HG02970 (cell line): ENCODE measurements around the gene TNS2.

Experiments used
- ATAC-seq: cut with Tn5 transposase; IDR thresholded peaks from one replicate; pipeline ENCODE4 v1.9.1; 2021; ENCODE audit warnings: mild to moderate bottlenecking, moderate library complexity, moderate number of reproducible peaks; ENCODE audit not compliant: unreplicated experiment, low FRiP score

Gene TNS2

DNA sequence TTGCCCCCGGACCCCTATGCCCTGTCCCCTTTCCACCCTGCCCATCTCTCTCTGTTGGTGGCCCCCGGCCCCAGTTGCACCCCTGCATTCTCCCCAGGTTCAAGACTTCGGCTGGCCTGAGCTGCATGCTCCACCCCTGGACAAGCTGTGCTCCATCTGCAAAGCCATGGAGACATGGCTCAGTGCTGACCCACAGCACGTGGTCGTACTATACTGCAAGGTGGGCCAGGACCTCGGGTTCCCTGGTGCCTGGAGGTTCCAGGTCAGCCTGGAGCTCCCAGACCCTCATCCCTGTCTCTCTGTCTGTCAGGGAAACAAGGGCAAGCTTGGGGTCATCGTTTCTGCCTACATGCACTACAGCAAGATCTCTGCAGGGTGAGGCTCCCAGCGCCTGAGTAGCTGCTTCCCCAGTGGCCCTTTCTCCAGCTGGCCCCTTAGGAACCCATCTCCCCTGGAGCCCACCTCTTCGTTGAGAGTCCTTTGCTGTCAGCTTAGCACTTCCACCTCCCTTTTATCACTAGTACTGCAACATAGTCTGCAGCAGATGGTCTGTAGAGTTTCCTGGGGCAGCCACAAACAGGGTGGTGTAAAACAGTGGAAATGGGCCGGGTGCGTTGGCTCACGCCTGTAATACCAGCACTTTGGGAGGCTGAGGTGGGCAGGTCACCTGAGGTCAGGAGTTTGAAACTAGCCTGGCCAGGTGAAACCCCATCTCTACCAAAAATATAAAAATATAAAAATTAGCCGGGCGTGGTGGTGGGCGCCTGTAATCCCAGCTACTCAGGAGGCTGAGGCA is 5.8 kb downstream of the TNS2 start:
- no peak for ATAC-seq

DNA sequence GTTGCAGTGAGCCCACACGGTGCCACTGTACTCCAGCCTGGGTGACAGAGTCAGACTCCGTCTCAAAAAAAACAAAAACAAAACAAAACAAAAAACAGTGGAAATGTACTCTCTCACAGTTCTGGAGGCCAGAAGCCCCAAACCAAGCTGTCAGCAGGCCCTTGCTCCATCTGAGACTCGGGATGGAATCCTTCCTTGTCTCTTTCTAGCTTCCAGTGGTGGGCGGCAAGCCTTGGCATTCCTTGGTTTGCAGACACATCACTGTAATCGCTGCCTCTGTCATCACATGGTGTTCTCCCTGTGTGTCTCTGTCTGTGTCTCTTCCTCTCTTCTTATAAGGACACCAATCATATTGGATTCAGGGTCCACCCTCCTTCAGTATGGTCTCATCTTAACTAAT is 6.4 kb downstream of the TNS2 start:
- no peak for ATAC-seq

- ATAC-seq = no peak
Observed at GRCh38 chr12:53056901-53057300, 7.0 kb downstream of the TNS2 start.

DNA sequence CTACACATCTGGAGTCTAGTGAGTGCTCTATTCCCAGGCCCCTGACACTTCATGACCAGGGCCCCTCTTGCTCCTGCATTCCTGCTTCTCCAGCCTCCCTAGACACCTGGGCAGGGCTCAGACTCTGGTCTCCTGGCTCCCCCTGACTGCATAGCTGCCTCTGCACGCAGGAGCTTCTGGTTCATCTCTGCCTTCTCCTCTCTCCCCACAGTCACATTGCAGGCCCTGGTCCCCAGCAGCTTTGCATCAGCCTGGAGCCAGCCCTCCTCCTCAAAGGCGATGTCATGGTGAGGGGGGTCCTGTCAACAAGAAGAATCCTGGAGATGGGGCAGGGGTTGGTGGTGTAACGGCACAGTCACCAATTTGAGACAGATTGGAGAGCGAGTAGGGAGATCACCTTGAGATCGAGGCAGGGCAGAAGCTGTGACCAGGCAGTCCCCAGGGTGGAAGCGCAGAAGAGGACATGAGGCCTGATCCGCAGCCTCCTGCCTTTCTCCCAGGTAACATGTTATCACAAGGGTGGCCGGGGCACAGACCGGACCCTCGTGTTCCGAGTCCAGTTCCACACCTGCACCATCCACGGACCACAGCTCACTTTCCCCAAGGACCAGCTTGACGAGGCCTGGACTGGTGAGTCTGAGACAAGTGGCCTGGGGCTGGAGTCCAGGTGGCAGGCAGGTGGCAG is 8.1 kb downstream of the TNS2 start:
- no peak for ATAC-seq

GRCh38 chr12:53058674-53059433 is 9.0 kb downstream of the TNS2 start:
- no peak for ATAC-seq

DNA sequence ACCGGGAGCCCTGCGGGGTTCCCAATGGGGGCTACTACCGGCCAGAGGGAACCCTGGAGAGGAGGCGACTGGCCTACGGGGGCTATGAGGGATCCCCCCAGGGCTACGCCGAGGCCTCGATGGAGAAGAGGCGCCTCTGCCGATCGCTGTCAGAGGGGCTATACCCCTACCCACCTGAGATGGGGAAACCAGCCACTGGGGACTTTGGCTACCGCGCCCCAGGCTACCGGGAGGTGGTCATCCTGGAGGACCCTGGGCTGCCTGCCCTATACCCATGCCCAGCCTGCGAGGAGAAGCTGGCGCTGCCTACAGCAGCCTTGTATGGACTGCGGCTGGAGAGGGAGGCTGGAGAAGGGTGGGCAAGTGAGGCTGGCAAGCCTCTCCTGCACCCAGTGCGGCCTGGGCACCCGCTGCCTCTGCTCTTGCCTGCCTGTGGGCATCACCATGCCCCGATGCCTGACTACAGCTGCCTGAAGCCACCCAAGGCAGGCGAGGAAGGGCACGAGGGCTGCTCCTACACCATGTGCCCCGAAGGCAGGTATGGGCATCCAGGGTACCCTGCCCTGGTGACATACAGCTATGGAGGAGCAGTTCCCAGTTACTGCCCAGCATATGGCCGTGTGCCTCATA is 9.7 kb downstream of the TNS2 start:
- no peak for ATAC-seq

GRCh38 chr12:53060064-53060720 is 10.3 kb downstream of the TNS2 start:
- no peak for ATAC-seq

DNA sequence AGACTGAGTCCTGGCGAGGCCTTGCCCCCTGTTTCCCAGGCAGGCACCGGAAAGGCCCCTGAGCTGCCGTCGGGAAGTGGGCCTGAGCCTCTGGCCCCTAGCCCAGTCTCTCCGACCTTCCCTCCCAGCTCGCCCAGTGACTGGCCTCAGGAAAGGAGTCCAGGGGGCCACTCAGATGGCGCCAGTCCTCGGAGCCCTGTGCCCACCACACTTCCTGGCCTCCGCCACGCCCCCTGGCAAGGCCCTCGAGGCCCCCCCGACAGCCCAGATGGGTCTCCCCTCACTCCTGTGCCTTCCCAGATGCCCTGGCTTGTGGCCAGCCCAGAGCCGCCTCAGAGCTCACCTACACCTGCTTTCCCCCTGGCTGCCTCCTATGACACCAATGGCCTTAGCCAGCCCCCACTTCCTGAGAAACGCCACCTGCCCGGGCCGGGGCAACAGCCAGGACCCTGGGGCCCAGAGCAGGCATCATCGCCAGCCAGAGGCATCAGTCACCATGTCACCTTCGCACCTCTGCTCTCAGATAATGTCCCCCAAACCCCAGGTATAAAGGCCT is 10.9 kb downstream of the TNS2 start:
- no peak for ATAC-seq

GRCh38 chr12:53061404-53062010 is 11.6 kb downstream of the TNS2 start:
- no peak for ATAC-seq

- no peak for ATAC-seq
Observed at GRCh38 chr12:53062011-53062961, 12.4 kb downstream of the TNS2 start.

GRCh38 chr12:53062977-53063707 is 13.3 kb downstream of the TNS2 start:
- no peak for ATAC-seq

GRCh38 chr12:53063708-53064612 is 14.1 kb downstream of the TNS2 start:
- ATAC-seq = no peak

DNA sequence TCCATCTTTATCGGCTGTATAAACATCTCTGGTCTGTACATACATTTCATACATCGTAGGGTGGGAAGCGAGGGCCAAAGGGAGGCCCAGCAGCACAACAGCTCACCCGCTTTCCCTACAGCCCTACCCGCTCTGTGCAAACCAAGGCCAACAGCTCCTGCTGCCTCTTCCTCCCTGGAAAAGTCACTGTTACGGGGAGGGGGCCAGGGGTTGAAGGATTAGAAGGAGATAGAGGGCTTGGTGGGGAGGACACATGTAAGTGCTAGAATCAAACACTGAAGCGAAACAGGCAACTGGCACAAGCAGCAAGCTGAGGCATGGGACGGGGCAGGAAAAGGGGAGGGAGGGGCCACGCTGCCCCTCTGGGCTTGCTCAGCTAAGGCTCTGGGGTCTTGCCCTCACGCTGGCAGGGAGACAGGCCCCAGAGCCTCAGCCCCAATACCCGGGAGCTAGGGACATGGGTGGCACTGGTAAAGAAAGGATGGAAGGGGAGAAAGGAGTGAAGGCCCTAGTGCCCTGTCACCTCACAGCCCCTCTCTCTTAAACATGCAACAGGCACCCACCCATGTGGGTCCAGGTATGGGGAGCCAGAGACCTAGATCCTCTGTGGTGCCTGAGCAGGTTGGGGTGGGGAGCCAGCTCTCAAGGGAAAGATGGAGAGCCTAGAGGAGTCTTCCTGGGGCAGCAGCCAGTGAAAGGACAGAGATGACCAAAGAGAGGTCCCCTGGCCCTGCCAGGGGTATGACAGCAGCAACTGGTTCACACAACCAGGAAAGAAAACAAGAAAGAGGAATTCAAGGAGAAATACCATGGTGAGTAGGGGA is 15.0 kb downstream of the TNS2 start:
- ATAC-seq = no peak

GRCh38 chr12:53065470-53065869 is 15.6 kb downstream of the TNS2 start:
- no peak for ATAC-seq

GRCh38 chr12:53065975-53066931 is 16.4 kb downstream of the TNS2 start:
- ATAC-seq = no peak
